Activated CD8-positive, alpha-beta T cell treated with anti-CD3 and anti-CD28 coated beads for 36 hours (primary cell): ENCODE measurements around the gene OSBPL5. TPM values are rescaled to one million over a fixed set of nuclear protein-coding genes. Genes with fewer than 3 reads are reported as not detected.
"Not testable (repeated sequence)": the region's sequence is repeated elsewhere in the genome, so short reads cannot be mapped to it uniquely, and the experiment has no call there.

Experiments
- ATAC-seq: fragments of 200-7000 bp; cut with Tn5 transposase; one replicate; pipeline ENCODE4 v1.10.0; 2021; ENCODE audit warnings: mild to moderate bottlenecking, moderate library complexity
- CTCF ChIA-PET: fragments of 350-600 bp; sonication (Branson Sonifier 250); formaldehyde crosslinking; loops from one replicate; lab custom pipeline; 2021; ENCODE audit warnings: antibody characterized with exemption; lab: Charles Lee
- POLR2A ChIA-PET: fragments of 350-600 bp; sonication (Branson Sonifier 250); formaldehyde crosslinking; loops from one replicate; lab custom pipeline; 2021; ENCODE audit warnings: antibody characterized with exemption; lab: Charles Lee
- DNase-seq: peaks from one replicate; pipeline ENCODE4 v3.0.0-alpha.2; 2020
- H3K27ac Mint-ChIP-seq: one replicate; pipeline ENCODE4 v1.8.0; 2021; ENCODE audit warnings: mild to moderate bottlenecking, mixed read lengths
- H3K27me3 Mint-ChIP-seq: one replicate; pipeline ENCODE4 v1.8.0; 2021; ENCODE audit warnings: mixed read lengths
- H3K36me3 Mint-ChIP-seq: one replicate; pipeline ENCODE4 v1.8.0; 2021; ENCODE audit warnings: low read depth, mixed read lengths
- H3K4me1 Mint-ChIP-seq: one replicate; pipeline ENCODE4 v1.8.0; 2021; ENCODE audit warnings: low read depth, mixed read lengths
- H3K4me3 Mint-ChIP-seq: one replicate; pipeline ENCODE4 v1.8.0; 2021; ENCODE audit warnings: mild to moderate bottlenecking, moderate library complexity, mixed read lengths
- H3K9me3 Mint-ChIP-seq: one replicate; pipeline ENCODE4 v1.8.0; 2021; ENCODE audit warnings: mixed read lengths
- intact Hi-C: fragments of 100-400 bp; cut with micrococcal nuclease; formaldehyde crosslinking; loops from one replicate; pipeline ENCODE4 v1.10.0; 2022
- total RNA-seq, 2 experiments: library from RNA; stranded (reverse); gene quantifications; one replicate each; pipeline ENCODE4 v1.2.3, GENCODE V29; 2021
- TF ChIP-seq, protein P1 (sequence below): fragments of 200-600 bp; IDR thresholded peaks from one replicate; pipeline ENCODE4 v1.8.0; 2022; ENCODE audit warnings: antibody characterized with exemption, mild to moderate bottlenecking

Gene OSBPL5
- total RNA-seq, 2 experiments from 2014 or later, result 4.8 to 5.9 TPM

DNA sequence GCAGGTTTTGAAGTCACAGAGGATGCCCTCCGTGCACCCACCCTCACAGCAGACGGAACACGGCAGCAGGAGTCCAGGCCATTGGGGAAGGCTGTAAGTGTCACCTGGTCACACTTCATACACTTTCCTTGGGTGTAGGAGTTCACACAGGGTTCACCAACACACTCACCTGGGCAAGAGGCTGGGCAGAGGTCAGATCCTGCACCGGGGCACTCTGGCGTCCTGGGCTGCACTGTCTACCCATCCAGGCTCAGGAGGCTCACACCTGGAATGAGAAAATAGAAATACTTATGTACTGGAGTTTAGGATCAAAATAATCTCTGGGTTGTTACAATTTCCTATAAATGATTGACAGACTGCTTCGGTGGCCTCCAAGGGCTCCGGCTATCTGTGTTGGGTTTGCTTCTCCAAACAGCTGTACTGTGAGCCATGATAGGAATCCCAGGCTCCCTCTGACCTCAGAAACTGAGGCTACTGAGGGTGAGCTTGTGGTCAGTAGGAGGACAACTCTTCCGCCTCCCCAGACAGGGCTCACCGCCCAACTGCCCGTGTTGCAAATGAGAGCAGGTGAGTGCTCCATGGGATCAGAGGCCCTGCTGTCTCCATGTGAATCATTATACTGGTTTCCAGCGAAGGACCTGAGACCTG is 87.8 kb downstream of the OSBPL5 start:
- ChIA-PET CTCF (interaction anchor here (1.0 kb wide), 1 partner anchor 14 kb away, joined by 4 read pairs; no protein-coding TSS in a partner anchor), POLR2A (interaction anchor here (0.7 kb wide), 1 partner anchor 12 kb away, joined by 3 read pairs; no protein-coding TSS in a partner anchor)
- intact Hi-C loops, result no loop called here
- no peaks in the 10 kb centered on the region for H3K9me3 Mint-ChIP-seq
- H3K36me3 Mint-ChIP-seq, result no peaks in the 10 kb centered on the region
- H3K4me3 Mint-ChIP-seq, result no peak overlapping the region
- ATAC-seq (no peak), DNase-seq (no peak)
- peaks cover 2% of the 10 kb centered on the region for H3K27me3 Mint-ChIP-seq
- no peak overlapping the region for H3K27ac Mint-ChIP-seq
- TF ChIP-seq, protein P1, sequence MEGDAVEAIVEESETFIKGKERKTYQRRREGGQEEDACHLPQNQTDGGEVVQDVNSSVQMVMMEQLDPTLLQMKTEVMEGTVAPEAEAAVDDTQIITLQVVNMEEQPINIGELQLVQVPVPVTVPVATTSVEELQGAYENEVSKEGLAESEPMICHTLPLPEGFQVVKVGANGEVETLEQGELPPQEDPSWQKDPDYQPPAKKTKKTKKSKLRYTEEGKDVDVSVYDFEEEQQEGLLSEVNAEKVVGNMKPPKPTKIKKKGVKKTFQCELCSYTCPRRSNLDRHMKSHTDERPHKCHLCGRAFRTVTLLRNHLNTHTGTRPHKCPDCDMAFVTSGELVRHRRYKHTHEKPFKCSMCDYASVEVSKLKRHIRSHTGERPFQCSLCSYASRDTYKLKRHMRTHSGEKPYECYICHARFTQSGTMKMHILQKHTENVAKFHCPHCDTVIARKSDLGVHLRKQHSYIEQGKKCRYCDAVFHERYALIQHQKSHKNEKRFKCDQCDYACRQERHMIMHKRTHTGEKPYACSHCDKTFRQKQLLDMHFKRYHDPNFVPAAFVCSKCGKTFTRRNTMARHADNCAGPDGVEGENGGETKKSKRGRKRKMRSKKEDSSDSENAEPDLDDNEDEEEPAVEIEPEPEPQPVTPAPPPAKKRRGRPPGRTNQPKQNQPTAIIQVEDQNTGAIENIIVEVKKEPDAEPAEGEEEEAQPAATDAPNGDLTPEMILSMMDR, result no peak
- no peaks in the 10 kb centered on the region for H3K4me1 Mint-ChIP-seq

DNA sequence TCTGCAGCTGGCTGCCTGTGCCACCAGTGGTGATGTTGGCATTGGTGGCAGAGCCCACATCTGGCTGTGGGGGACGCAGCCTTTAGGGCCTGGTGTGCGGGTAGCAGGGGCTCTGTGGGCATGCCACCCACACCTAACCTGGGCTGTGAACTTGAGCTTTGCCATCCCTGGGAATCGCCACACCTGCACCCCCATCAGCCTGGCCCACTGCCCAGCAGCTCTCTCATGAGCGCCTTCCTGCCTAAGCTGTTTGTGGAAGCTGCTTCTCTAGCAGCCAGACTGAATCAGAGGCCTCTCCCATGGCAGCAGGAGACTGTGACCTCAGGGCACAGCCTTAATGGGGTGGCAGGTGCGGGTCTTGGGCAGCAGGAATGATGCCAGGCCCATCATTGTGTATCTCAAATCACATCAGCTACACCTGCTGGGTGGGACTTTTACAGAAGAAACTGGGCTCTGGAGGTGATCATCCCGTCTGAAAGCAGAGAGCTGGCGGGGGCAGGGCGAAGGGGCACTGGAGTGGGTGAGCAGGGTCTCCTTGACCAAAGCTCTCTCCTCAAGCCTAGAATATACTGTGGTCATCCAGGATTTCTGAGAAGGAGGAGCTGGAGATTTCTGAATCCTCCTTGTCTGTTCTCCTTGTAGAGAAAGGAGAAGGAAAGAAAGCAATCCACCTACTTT is 90.1 kb downstream of the OSBPL5 start:
- Mint-ChIP-seq H3K36me3 (no peaks in the 10 kb centered on the region), H3K4me3 (no peak overlapping the region), H3K4me1 (no peaks in the 10 kb centered on the region), H3K27me3 (no peaks in the 10 kb centered on the region), H3K27ac (no peak overlapping the region), H3K9me3 (no peaks in the 10 kb centered on the region)
- CTCF ChIA-PET, result interaction anchor here (0.5 to 1.3 kb wide), 2 partner anchors 16 to 113 kb away, joined by 3 to 6 read pairs; no protein-coding TSS in a partner anchor
- DNase-seq (no peak), ATAC-seq (no peak)
- TF ChIP-seq, protein P1, result no peak
- POLR2A ChIA-PET, result interaction anchor here (0.5 kb wide), 1 partner anchor 150 kb away, joined by 3 read pairs; no protein-coding TSS in a partner anchor
- intact Hi-C loops, result no loop called here

DNA sequence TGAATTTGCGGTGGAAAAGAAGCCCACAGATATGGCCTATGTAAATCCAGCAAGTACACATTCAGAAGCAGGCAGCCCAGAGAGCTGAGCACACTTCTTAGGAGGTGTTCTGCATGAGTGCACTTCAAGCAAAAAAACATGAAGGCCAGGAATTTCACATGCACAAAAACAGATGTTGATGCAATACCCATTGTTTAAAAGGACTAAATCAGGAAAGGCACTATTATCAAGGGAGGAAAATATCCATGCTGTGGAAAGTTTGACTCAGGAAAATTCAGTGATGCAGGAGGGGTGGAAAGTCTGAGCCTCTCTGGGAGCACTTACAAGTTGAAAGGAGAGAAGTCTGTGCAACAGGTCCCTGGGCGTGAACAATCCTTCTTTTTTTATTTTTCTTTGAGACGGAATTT is 92.1 kb downstream of the OSBPL5 start:
- TF ChIP-seq, protein P1, result no peak
- ChIA-PET CTCF (interaction anchor here (1.4 to 2.0 kb wide), 2 partner anchors 18 to 97 kb away, joined by 3 to 10 read pairs; no protein-coding TSS in a partner anchor), POLR2A (no interaction called here)
- intact Hi-C loops, result no loop called here
- Mint-ChIP-seq H3K4me1 (no peaks in the 10 kb centered on the region), H3K27me3 (no peaks in the 10 kb centered on the region), H3K36me3 (no peaks in the 10 kb centered on the region), H3K27ac (no peak overlapping the region), H3K9me3 (no peaks in the 10 kb centered on the region), H3K4me3 (no peak overlapping the region)
- no peak for DNase-seq
- no peak for ATAC-seq

DNA sequence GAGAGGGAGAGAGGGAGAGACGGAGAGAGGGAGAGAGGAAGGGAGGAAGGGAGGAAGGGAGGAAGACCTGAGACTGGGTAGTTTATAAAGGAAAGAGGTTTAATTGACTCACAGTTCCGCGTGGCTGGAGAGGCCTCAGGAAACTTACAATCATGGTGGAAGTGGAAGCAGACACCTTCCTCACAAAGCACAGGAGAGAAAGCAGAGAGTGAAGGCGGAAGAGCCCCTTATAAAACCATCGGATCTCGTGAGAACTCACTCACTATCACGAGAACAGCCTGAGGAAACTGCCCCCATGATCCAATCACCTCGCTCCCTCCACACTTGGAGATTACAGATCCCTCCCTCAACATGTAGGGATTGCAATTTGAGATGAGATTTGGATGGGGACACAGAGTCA is 95.7 kb downstream of the OSBPL5 start:
- H3K9me3 Mint-ChIP-seq, result no peaks in the 10 kb centered on the region
- ATAC-seq, result no peak
- DNase-seq, result no peak
- H3K4me3 Mint-ChIP-seq, result no peak overlapping the region
- H3K36me3 Mint-ChIP-seq, result no peaks in the 10 kb centered on the region
- intact Hi-C loops, result no loop called here
- H3K27me3 Mint-ChIP-seq, result peaks cover 5% of the 10 kb centered on the region
- H3K27ac Mint-ChIP-seq, result no peak overlapping the region
- POLR2A ChIA-PET, result no interaction called here
- no peaks in the 10 kb centered on the region for H3K4me1 Mint-ChIP-seq
- CTCF ChIA-PET, result no interaction called here
- TF ChIP-seq, protein P1, result no peak

- intact Hi-C loops, ATAC-seq, H3K27me3 Mint-ChIP-seq, DNase-seq, H3K27ac Mint-ChIP-seq, POLR2A ChIA-PET, CTCF ChIA-PET, H3K4me3 Mint-ChIP-seq, H3K9me3 Mint-ChIP-seq, H3K36me3 Mint-ChIP-seq, H3K4me1 Mint-ChIP-seq: not testable (repeated sequence)
Measured at GRCh38 chr11:3066308-3066707, 98.8 kb downstream of the OSBPL5 start.

- ATAC-seq, CTCF ChIA-PET, H3K36me3 Mint-ChIP-seq, H3K9me3 Mint-ChIP-seq, H3K4me1 Mint-ChIP-seq, H3K27ac Mint-ChIP-seq, DNase-seq, H3K27me3 Mint-ChIP-seq, intact Hi-C loops, H3K4me3 Mint-ChIP-seq, POLR2A ChIA-PET: not testable (repeated sequence)
Measured at GRCh38 chr11:3064709-3065108, 100.4 kb downstream of the OSBPL5 start.

DNA sequence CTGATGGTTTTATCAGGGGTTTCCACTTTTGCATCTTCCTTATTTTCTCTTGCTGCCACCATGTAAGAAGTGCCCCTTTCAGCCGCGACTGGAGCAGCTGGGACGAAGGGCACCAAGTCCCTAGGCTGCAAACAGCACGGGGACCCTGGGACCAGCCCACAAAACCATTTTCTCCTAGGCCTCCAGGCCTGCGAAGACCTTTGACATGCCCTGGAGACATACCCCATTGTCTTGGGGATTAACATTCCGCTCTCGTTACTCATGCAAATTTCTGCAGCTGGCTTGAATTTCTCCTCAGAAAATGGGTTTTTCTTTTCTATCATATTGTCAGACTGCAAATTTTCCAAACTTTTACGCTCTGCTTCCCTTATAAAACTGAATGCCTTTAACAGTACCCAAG is 101.2 kb downstream of the OSBPL5 start:
- H3K27ac Mint-ChIP-seq, POLR2A ChIA-PET, H3K9me3 Mint-ChIP-seq, intact Hi-C loops, DNase-seq, H3K27me3 Mint-ChIP-seq, H3K4me1 Mint-ChIP-seq, ATAC-seq, H3K36me3 Mint-ChIP-seq, H3K4me3 Mint-ChIP-seq: not testable (repeated sequence)
- CTCF ChIA-PET, result interaction anchor here (0.8 kb wide), 1 partner anchor 28 kb away, joined by 3 read pairs; no protein-coding TSS in a partner anchor

DNA sequence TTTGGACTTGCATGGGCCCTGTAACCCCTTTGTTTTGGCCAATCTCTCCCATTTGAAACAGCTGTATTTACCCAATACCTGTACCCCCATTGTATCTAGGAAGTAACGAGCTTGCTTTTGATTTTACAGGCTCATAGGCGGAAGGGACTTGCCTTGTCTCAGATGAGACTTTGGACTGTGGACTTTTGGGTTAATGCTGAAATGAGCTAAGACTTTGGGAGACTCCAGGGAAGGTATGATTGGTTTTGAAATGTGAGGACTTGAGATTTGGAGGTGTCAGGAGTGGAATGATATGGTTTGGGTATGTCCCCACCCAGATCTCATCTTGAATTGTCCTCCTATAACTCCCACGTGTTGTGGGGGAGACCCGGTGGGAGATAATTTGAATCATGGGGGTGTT is 101.7 kb downstream of the OSBPL5 start:
- H3K27me3 Mint-ChIP-seq, DNase-seq, H3K36me3 Mint-ChIP-seq, H3K27ac Mint-ChIP-seq, H3K4me3 Mint-ChIP-seq, intact Hi-C loops, ATAC-seq, POLR2A ChIA-PET, H3K4me1 Mint-ChIP-seq, H3K9me3 Mint-ChIP-seq: not testable (repeated sequence)
- CTCF ChIA-PET, result interaction anchor here (0.8 kb wide), 1 partner anchor 28 kb away, joined by 3 read pairs; no protein-coding TSS in a partner anchor
